NCI-H1417 (cell line): ENCODE data around the gene TSPAN4.

Source experiments
- DNase-seq, 3 experiments: peaks; one replicate each; lab custom pipeline; 2025; lab: John Stamatoyannopoulos, UW

TSPAN4 gene

DNA sequence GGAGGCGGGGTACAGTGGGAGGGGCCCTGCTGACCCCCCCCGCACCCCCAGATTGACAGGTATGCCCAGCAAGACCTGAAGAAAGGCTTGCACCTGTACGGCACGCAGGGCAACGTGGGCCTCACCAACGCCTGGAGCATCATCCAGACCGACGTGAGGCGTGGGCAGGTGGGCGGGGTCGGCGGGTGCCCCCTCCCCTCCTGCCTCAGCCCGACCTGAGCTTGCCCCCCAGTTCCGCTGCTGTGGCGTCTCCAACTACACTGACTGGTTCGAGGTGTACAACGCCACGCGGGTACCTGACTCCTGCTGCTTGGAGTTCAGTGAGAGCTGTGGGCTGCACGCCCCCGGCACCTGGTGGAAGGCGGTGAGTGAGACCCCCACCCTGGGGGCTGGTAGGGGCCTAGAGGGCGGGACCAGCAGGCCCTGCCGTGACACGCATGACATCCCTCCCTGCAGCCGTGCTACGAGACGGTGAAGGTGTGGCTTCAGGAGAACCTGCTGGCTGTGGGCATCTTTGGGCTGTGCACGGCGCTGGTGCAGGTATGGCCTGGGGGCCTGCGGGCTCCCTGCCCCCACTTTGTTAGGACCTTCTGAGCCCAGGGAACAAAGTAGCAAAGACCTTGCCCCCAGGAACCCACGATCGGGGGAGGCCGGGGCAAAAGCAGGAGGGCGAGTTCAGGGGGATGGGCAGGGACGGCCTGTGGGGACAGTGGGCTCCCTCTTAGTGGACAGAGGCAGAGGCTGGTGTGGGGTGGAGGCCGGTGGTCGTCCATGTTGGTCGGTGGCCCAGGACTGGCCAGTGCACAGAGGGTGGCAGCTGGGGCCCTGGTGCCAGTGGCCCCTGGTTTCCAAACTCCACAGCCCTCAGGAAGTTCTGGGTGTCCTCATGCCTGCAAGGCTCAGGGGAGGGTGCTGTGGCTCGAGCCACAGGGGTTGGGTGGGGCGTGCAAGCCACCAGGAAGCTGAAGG lies 23.1 kb downstream of the TSPAN4 start:
- DNase-seq = no peak

DNA sequence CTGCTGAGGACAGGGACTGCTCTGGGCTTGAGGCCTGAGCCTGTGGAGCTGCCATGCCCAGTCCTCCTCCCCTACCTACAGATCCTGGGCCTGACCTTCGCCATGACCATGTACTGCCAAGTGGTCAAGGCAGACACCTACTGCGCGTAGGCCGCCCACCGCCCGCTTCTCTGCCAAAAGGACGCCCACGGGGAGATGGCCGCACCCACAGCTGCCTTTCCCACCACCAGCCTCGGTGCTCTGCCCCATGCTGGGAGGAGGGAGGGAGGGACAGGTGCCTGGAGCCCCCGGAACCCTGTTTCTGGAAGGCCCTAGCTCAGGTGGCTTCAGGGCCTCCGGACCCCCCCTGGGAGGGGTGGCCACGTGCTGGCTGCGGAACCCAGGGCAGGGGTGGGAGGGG lies 23.8 kb downstream of the TSPAN4 start:
- DNase-seq = no peak

DNA sequence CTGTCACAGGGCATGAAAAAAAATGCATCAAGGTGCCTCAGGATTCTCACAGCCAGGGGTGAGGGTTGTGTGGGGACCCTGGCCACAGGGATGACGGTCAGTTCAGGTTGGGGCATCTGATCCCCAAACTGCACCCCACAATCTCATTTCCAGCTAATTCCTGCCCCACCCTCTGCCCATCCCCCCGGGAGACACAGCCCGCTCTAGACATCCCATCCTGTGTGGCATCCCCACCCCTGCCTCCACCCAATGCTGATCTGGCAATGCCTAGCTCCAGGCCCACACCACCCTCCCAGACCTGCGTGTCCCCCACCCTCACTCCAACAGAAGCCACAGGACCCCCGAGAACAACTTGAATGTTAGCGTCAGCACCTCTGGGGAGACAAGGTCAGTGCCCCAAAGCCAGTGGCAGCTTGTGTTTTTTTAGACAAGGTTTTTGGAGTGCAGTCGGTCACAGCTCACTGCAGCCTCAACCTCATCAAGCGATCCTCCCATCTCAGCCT lies 25.3 kb downstream of the TSPAN4 start:
- DNase-seq = no peak

DNA sequence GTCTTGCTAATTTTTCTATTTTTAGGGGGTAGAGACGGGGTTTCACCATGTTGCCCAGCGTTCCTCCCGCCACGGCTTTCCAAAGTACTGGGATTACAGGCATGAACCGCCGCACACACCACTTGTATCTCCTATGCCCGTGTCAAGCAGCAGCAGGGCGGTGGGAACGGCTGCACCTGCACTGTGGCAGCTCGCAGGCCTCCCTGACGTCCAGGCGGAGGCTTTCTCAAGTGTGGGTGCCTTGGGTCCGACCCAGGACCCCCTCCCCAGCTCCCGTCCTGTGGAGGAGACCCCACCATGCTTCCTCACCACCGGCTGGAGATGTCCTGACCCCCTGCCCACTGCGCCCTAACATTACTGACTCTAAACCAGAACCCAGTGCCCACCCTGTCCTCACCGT lies 25.7 kb downstream of the TSPAN4 start:
- no peak for DNase-seq

DNA sequence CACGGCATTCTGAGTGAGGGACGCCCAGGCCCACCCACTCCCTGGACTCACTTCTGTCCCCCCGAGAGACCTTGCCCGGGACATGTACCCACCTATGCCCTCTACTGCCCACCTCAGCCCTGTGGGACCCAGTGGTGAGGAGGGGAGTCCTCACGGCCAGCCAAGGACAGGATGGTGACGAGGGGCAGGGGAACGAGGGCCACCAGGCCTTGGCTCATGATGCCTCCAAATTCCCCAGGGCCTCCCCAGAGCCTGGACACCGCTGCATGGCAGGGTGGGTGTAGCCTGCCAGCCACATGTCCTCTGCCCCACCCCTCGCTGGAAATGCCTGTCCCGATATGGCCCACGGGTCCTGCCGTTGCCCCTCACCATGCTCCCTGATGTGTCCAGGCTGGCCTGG lies 26.1 kb downstream of the TSPAN4 start:
- no peak for DNase-seq

DNA sequence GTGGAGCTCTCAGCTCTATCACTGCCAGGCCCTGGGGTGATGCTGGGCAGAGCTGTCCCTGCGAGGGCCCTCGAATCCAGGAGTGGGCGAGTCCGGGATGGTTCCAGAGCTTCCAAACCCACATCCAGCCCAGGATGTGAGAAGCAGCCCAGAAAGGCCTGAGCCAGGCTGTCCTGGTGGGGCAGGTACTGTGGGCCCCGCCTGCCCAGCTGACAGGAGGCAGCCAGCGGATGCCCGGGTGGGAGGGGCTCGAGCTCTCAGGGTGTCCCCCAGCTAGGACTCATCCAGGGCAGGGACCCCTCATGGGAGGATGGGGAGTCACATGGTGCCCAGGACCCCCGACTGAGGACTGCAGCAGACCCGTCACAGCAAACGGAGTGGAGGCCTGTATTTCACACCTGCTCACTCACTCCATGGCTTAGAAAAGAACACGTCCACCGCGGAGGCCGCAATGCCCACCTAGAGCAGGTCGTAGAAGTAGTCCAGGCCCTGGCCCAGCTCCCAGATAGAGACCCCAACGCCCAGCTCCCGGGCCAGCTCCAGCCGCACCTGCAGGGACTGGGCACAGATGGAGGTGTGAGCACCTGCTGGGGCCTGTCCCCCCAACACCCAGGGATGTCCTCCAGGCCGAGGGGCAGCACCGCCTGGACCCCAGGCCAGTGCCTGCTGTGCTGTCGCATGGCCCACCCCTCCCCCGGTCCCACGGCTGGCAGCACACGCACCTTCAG lies 26.9 kb downstream of the TSPAN4 start:
- DNase-seq = no peak

DNA sequence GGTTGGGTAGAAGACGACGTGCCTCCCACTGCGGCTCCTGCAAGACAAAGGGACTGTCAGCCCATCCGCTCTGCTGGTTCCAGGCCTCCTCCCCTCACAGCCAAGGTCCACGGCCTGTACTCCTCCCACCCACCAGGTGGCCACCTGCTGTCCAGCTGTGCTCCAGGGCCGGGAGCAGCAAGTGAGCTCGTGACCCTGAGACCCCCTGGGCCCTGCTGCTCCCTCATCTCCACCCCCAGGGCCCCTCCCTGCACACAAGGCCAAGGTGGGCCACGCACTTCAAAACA lies 27.4 kb downstream of the TSPAN4 start:
- peak in 1 of 3 experiments; percentile 20 for DNase-seq

DNA sequence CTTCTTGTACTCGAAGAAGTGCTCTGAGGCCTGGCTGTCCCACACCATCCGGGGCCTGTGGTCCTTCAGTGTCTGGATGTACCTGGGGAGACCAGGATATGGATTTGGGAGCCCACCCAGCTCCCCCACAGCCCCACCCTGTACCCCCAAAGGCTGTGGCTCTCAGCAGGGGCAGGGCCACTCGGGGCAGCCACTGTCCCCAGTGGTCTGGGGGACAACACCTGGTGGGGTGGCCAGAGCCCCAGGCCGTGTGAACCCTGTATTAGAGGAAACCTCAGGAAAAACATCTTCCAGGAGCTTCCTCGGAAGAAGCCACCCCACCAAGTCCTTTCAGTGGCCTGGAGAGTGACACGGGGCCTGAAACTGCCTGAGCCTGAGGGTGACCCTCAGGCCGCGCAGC lies 27.8 kb downstream of the TSPAN4 start:
- no peak for DNase-seq

DNA sequence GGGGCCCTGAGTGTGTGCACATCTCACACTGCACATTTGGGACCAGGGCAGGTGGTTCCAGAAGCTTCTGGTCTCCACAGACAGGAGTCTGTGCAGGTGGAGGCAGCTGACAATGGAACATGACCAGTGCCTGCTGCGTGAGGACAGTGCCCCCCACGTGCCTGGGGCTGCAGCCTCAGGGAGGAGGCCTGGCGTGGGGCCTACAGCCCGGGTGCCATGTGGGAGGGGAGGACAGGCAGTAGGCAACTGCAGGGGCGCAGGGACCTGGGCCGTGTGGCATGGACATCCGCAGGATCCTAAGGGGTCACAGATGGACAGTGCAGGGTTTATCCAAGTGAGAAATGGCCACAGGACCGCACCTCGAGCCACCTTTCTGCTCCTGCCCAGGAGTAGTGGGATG lies 28.8 kb downstream of the TSPAN4 start:
- DNase-seq = no peak

DNA sequence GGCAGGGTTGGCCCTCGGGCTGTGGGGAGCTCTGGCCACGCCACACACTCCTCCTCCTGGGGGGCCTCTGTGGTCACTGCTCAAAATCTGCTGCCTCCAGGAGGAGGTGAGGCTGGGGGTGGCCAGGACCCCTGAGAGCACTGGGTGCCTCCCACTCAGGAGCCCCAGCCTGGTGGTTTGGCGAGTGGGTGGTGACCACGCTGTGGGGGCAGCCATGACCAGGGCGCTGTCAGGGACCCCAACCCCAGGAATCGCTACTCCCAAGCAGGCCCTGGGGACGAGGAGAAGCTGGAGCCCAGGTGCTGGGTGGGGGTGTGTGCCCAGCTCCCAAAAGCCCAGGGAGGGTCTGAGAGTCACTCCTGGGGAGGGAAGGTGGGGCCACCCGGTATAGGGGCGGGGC lies 30.1 kb downstream of the TSPAN4 start:
- DNase-seq = no peak

DNA sequence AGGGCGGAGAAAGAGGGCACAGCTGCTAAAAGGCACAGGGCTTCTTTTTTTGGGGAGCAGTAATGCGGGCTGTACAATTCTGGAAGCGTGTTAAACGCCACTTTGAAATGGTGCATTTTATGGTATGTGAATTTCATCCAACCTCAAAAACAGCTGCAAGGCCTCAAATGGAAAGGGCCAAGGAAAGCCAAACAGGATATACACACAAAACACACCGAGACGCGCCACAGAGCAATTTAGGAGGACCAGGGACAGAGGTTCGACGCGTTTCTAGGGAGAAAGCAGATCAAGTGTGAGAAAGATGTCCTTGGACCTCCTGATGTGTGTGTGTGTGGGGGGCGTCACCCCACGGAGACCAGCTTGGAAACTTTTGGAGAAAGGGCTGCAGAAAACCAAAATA lies 31.1 kb downstream of the TSPAN4 start:
- no peak for DNase-seq

DNA sequence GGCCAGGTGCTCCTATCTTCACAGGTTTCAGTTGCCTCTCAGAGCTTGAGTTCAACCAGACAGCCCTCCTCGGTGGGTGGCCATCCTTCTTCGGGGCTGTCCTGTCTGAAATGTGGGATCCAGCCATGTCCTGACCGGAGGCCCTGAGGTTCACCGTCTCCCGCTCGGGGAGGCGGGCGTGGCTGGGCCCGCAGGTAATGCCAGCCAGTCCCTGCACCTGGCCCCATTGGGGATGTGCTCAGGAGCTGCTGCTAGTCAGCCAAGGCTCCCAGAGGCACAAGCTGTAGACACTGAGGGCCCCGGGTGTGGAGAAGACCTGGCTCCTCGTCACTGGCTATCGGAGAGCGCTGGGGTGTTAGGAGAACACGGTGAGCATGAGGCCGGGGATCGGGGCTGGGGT lies 32.6 kb downstream of the TSPAN4 start:
- DNase-seq = no peak

DNA sequence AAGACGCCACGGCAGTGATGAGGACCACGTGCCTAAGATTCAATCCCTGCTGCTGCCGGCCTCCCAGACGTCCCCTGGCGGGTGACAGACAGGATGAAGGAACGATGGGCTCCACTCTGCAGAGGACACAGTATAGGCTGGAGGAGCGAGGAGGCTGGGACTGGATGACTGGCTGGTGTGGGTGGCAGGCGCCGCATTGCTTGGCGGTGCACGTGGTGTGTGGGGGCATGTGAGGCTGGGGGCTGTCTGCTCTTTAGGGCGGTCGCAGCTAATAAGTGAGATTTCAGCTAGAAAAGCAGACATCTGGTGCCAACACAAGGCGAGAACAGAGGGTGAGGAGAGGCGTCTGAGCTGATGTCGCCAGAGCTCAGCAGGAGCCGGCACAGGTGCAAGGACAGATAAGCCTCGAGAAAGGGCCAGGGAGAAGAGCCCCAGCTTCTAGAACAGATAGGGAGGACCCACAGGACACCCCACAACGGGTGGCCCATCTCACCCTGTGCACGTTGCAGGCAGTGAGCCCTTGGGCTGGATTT lies 33.2 kb downstream of the TSPAN4 start:
- no peak for DNase-seq

DNA sequence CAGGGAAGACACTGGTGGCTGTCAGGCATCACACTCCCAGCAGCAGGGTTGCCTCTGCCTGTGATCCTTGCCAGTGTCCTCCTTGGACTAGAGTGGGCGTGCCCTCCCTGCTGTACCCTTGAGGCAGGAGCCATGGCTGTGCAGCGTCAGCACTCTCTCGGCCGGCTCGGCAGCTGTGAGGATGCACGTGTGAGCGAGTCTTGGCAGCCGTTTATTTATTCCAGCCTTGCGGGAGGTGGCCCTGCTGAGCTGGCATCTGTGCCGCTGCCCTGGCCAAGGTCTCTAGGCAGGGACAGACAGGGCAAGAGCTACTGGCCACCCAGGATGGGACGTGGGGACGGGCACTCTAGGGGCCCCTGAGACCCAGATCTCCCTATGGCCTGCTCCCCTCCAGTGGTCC lies 33.9 kb downstream of the TSPAN4 start:
- peak in 2 of 3 experiments; percentile 38 to 74 for DNase-seq

DNA sequence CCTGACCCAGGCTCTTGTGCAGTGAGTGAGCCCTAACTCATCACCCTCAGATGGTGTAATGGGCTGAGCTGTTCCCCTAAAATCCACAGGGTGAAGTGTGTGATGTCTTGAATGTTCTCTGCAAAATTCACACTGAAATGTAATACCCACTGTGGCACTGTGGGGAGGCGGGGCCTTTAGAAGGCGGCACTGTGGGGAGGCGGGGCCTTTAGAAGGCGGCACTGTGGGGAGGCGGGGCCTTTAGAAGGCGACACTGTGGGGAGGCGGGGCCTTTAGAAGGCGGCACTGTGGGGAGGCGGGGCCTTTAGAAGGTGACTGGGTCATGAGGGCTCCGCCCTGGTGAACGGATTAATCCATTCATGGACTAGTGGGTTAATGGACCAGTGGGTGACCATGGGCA lies 34.9 kb downstream of the TSPAN4 start:
- peak in 2 of 3 experiments; percentile 12 to 31 for DNase-seq

DNA sequence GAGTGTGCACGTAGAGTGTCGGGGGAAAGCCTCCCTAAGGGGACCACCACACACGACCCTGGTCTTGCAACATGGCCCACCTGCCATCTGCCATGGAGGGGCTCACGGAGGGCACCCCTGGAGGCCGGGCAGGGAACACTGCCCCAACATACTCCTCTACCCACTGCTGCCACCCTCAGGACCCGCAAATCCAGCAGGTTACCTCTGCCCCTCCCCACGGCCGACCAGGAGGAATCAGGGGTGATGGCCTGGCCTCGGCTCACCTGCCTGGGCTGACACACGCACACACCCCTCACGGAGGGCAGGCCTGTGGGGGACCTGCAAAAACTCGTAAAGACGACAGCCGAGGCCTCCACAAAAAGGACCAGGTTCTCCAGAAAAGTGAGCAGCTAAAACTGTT lies 37.8 kb downstream of the TSPAN4 start:
- no peak for DNase-seq

DNA sequence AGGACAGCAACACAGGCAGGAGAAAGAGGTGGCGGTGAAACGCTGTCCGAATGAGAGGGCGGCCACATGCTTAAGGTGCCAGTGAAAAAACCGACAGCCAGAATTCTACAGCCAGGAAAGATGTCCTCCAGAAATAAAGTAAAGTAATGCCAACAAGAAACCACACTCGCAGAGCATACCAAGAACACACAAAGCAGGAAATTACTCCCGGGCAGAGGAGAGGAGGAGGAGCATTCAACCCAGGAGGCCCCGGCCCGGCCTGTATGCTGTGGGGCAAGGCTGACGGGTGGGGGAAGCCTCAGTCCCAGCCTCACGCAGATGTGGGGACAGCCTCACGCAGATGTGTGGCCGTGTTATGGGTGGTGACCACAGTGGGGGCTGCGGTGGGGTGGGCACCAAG lies 39.9 kb downstream of the TSPAN4 start:
- DNase-seq = no peak

DNA sequence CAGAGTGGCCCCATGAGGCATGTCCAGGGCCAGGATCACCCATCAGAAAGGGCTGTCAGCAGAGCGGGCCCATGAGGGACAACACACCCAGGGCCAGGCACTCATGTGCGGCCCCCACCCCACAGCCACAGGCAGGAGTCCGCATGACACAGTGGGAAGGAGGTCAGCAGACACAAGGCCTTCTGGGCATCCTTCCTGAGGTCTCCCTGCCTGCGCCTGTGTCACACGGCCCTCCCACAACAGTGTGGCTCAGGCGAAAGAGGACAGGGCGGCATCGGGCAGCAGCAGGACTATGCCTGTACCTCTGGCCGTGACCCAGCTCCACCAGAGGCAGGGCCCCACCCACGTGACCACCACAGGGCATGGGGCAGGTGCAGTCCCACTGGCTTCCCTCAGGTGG lies 40.9 kb downstream of the TSPAN4 start:
- DNase-seq = no peak

DNA sequence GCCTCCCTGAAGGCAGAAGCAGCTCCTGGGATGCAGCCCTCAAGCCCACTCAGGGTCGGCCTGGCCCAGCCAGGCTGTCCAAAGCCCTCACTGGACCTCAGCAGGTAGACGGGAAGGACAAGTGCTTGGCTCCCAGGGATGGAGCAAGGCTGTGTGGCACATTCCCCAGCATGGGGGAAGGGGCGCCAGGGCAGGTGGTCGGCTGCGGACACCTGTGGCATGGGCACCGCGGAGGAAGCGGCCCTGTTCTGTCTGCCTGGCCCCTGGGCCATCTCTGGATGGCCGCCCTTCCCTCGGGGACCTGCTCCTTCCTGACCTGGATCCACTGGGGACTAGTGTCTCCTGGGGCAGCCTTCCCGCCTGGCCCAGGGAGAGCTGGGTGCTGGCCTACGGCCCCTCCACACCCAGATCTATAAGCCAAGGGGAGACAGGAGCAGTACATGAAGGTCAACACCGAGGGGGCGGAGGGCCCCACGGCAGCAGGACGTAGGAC lies 42.0 kb downstream of the TSPAN4 start:
- no peak for DNase-seq

DNA sequence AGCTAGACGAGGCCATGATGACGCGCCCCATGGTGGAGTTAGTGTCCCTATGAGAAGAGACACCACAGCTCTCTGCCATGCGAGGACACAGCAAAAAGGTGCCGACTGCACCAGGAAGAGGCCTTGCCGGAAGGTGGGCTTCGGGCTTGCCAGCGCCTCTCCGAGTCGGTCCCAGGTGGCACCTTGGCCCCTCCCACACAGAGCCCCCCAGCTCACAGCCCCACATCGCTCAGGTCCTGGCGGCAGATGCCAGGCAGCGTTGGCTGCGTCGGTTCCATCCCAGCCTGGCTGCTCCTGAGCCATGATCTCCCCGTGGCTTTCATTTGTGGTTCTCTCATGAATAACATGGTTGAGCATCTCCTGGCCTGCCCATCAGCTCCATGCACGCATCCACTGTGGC lies 43.9 kb downstream of the TSPAN4 start:
- no peak for DNase-seq

DNA sequence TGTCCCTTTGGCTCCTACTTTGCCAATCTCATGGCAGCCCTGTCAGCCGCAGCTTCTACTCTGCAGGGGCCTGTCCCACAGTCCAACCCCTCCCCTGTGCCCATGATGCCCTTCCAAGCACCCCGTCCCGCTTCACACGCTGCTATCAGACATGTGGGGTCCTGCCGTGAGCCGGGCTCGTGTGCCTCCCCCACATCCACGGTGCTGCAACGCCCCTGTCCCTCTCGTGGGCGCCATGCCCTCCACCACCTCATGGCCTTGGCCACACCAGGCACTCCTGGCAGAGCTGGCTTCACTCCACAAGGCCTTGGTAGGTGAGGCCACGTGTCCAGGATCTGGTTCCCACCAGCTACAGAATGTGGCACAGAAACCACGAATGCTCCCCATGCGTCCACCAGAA lies 44.9 kb downstream of the TSPAN4 start:
- DNase-seq = no peak

DNA sequence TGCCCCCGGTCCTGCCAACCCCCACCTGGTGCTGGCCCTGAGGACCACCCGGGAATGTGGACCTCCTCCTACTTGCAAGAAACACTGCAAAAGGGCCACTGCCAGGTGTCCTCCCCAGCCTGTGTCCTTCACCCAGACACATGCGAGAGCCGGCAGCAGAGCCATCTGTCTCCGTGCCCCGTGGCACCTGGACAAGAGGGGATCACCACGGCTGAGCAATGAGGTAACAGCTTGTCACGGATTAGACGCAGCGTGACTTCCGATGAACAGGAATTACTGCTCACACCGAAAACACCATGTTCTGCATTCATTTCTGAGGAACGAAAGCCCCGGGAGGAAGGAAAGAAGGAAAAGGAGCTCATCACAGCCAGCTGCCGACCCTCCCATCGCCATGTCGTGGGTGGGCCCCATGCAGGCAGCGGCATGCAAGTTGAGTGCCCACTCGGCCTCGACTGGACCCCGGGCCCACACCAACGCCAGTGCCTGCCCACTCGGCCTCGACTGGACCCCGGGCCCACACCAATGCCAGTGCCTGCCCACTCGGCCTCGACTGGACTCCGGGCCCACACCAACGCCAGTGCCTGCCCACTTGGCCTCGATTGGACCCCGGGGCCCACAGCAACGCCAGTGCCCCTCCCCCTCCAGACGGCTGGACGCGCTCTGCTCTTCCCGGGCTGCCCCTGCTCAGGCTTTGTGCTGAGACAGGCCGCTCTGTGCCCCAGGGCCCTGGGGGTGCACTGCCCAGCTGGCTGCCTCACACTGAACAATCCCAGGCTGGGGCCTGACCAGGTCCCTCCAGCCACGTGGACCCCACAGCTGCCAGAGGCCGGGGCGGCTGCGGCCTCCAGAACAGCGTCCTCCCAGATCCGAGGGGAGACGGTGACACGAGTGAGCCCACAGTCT lies 45.9 kb downstream of the TSPAN4 start:
- DNase-seq = no peak
